ENCODE results near the gene PLEKHA7.
A peak's percentile ranks its signal among the peaks of the same experiment; 100 is the strongest.
"Not testable (repeated sequence)": the region's sequence is repeated elsewhere in the genome, so short reads cannot be mapped to it uniquely, and the experiment has no call there.

Gene PLEKHA7

GRCh38 chr11:17010851-17011420, 3.3 kb downstream of the PLEKHA7 start:
- no peak for DNase-seq (ENCODE audit: low spot score)

GRCh38 chr11:17008099-17008498, 6.1 kb downstream of the PLEKHA7 start:
- no peak for DNase-seq (ENCODE audit: low spot score)

GRCh38 chr11:17005646-17006045, 8.6 kb downstream of the PLEKHA7 start:
- DNase-seq (ENCODE audit: low spot score) = no peak

GRCh38 chr11:17004486-17005148, 9.6 kb downstream of the PLEKHA7 start:
- DNase-seq (ENCODE audit: low spot score) = no peak

- no peak for DNase-seq (ENCODE audit: low spot score)
Measured at GRCh38 chr11:17003426-17003825, 10.8 kb downstream of the PLEKHA7 start.

- no peak for DNase-seq (ENCODE audit: low spot score)
Measured at GRCh38 chr11:17002543-17002942, 11.7 kb downstream of the PLEKHA7 start.

- no peak for DNase-seq (ENCODE audit: low spot score)
Measured at GRCh38 chr11:17001806-17002205, 12.4 kb downstream of the PLEKHA7 start.

GRCh38 chr11:17000987-17001386, 13.2 kb downstream of the PLEKHA7 start:
- DNase-seq (ENCODE audit: low spot score) = no peak

GRCh38 chr11:17000253-17000652, 14.0 kb downstream of the PLEKHA7 start:
- DNase-seq (ENCODE audit: low spot score) = not testable (repeated sequence)

- DNase-seq (ENCODE audit: low spot score) = no peak
Measured at GRCh38 chr11:16999116-16999515, 15.1 kb downstream of the PLEKHA7 start.

- DNase-seq (ENCODE audit: low spot score) = no peak
Measured at GRCh38 chr11:16997624-16998023, 16.6 kb downstream of the PLEKHA7 start.

GRCh38 chr11:16993495-16993894, 20.7 kb downstream of the PLEKHA7 start:
- no peak for DNase-seq (ENCODE audit: low spot score)

- DNase-seq (ENCODE audit: low spot score) = no peak
Measured at GRCh38 chr11:16992846-16993245, 21.4 kb downstream of the PLEKHA7 start.

GRCh38 chr11:16989554-16989953, 24.7 kb downstream of the PLEKHA7 start:
- DNase-seq (ENCODE audit: low spot score) = no peak

GRCh38 chr11:16987205-16987568, 27.0 kb downstream of the PLEKHA7 start:
- no peak for DNase-seq (ENCODE audit: low spot score)

GRCh38 chr11:16986434-16987204, 27.6 kb downstream of the PLEKHA7 start:
- no peak for DNase-seq (ENCODE audit: low spot score)

- no peak for DNase-seq (ENCODE audit: low spot score)
Measured at GRCh38 chr11:16985297-16985696, 28.9 kb downstream of the PLEKHA7 start.

- DNase-seq (ENCODE audit: low spot score) = no peak
Measured at GRCh38 chr11:16984229-16984628, 30.0 kb downstream of the PLEKHA7 start.

GRCh38 chr11:16982809-16983208, 31.4 kb downstream of the PLEKHA7 start:
- DNase-seq (ENCODE audit: low spot score) = no peak

GRCh38 chr11:16982256-16982671, 31.9 kb downstream of the PLEKHA7 start:
- DNase-seq (ENCODE audit: low spot score) = no peak

- peak; percentile 29 for DNase-seq (ENCODE audit: low spot score)
Measured at GRCh38 chr11:16981651-16982194, 32.5 kb downstream of the PLEKHA7 start.

- no peak for DNase-seq (ENCODE audit: low spot score)
Measured at GRCh38 chr11:16979703-16980622, 34.3 kb downstream of the PLEKHA7 start.

Data from AG08396 (cell line).